ENCODE measurements around the gene ARMH4.
A peak's percentile ranks its signal among the peaks of the same experiment; 100 is the strongest.

The ARMH4 gene

GRCh38 chr14:58107947-58108552, 44.0 kb downstream of the ARMH4 start:
- TF ChIP-seq CTCF (conservative IDR thresholded peaks at IDR 0.05), result peak; percentile 92
- no peak overlapping the region for H3K27ac ChIP-seq

- no peak overlapping the region for H3K27ac ChIP-seq
- TF ChIP-seq CTCF (conservative IDR thresholded peaks at IDR 0.05), result no peak
Observed at GRCh38 chr14:58107041-58107440, 45.0 kb downstream of the ARMH4 start.

GRCh38 chr14:58106446-58106845, 45.6 kb downstream of the ARMH4 start:
- TF ChIP-seq CTCF (conservative IDR thresholded peaks at IDR 0.05), result no peak
- H3K27ac ChIP-seq, result no peak overlapping the region

- TF ChIP-seq CTCF (conservative IDR thresholded peaks at IDR 0.05), result no peak
- H3K27ac ChIP-seq, result no peak overlapping the region
Observed at GRCh38 chr14:58104808-58105207, 47.2 kb downstream of the ARMH4 start.

GRCh38 chr14:58100735-58101368, 51.2 kb downstream of the ARMH4 start:
- no peak overlapping the region for H3K27ac ChIP-seq
- no peak for TF ChIP-seq CTCF (conservative IDR thresholded peaks at IDR 0.05)

- TF ChIP-seq CTCF (conservative IDR thresholded peaks at IDR 0.05), result no peak
Observed at GRCh38 chr14:58099682-58100081, 52.3 kb downstream of the ARMH4 start.

GRCh38 chr14:58098507-58098906, 53.5 kb downstream of the ARMH4 start:
- no peak for TF ChIP-seq CTCF (conservative IDR thresholded peaks at IDR 0.05)
- H3K27ac ChIP-seq, result no peak overlapping the region

More at GRCh38 chr14:58099682-58100081, 52.3 kb downstream of the ARMH4 start:
- H3K27ac ChIP-seq, result no peak overlapping the region

Data from VCaP (cell line).